Activated CD4-positive, alpha-beta T cell treated with anti-CD3 and anti-CD28 coated beads for 36 hours (primary cell): ENCODE data around the gene AQP6. TPM values are rescaled to one million over a fixed set of nuclear protein-coding genes. Genes with fewer than 3 reads are reported as not detected.

ENCODE experiments used
- ATAC-seq: fragments of 200-7000 bp; cut with Tn5 transposase; one replicate; pipeline ENCODE4 v1.10.0; 2021; ENCODE audit warnings: mild to moderate bottlenecking, moderate library complexity
- CTCF ChIA-PET: fragments of 350-600 bp; sonication (Branson Sonifier 250); formaldehyde crosslinking; loops from one replicate; lab custom pipeline; 2021; ENCODE audit warnings: antibody characterized with exemption; lab: Charles Lee
- POLR2A ChIA-PET: fragments of 350-600 bp; sonication (Branson Sonifier 250); formaldehyde crosslinking; loops from one replicate; lab custom pipeline; 2021; ENCODE audit warnings: antibody characterized with exemption, inconsistent platforms; lab: Charles Lee
- DNase-seq: peaks from one replicate; pipeline ENCODE4 v3.0.0-alpha.2; 2020
- H3K27ac Mint-ChIP-seq: one replicate; pipeline ENCODE4 v1.8.0; 2021; ENCODE audit warnings: mixed read lengths
- H3K27me3 Mint-ChIP-seq: one replicate; pipeline ENCODE4 v1.8.0; 2021; ENCODE audit warnings: mixed read lengths
- H3K36me3 Mint-ChIP-seq: one replicate; pipeline ENCODE4 v1.8.0; 2021; ENCODE audit warnings: low read depth, mixed read lengths
- H3K4me1 Mint-ChIP-seq: one replicate; pipeline ENCODE4 v1.8.0; 2021; ENCODE audit warnings: mixed read lengths
- H3K4me3 Mint-ChIP-seq: one replicate; pipeline ENCODE4 v1.8.0; 2021; ENCODE audit warnings: mild to moderate bottlenecking, moderate library complexity, mixed read lengths
- H3K9me3 Mint-ChIP-seq: one replicate; pipeline ENCODE4 v1.8.0; 2021; ENCODE audit warnings: low read depth, mixed read lengths
- intact Hi-C, 2 experiments: fragments of 100-400 bp; cut with DNase I in 1 of 2; cut with micrococcal nuclease in 1 of 2; formaldehyde crosslinking; loops; one replicate each; pipeline versions ENCODE4 v1.14.2 to v1.15.1; 2022 to 2024; cut with DNase I, micrococcal nuclease
- total RNA-seq, 2 experiments: library from RNA; stranded (reverse); gene quantifications; one replicate each; pipeline ENCODE4 v1.2.3, GENCODE V29; 2021

AQP6 gene
- total RNA-seq, 2 experiments from 2014 or later = not detected

DNA sequence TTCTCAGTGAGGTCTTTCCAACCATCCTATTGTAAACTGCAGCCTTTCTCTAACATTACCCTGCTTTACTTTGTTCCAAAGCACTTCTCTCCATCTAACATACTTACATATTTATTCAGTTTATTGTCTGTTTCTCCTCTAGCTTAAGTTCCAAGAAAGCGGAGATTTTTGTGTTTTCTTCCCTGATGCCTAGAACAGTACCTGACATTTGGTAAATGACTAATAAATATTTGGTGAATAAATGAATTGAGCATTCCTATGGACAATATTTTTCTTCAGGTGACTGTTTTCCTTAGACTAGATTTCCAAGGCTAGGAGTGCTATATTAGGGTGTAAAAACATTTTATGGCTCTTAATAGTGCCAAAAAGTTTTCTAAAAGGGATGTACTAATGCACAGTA, 50.2 kb downstream of the AQP6 start:
- POLR2A ChIA-PET = interaction anchor here (0.7 kb wide), 1 partner anchor 245 kb away, joined by 5 read pairs; no protein-coding TSS in a partner anchor
- no peak overlapping the region for H3K4me3 Mint-ChIP-seq
- intact Hi-C loops = loop anchor here (10.0 kb wide), 2 partner anchors 178 to 458 kb away; partner anchors contain the start of genes BCDIN3D (in 1 of the 2) and MCRS1 (in 1 of the 2)
- peaks cover 2% of the 10 kb centered on the region for H3K9me3 Mint-ChIP-seq
- H3K27ac Mint-ChIP-seq = no peak overlapping the region
- CTCF ChIA-PET = interaction anchor here (0.7 to 1.1 kb wide), 2 partner anchors 24 to 89 kb away, joined by 3 to 4 read pairs; partner anchors contain the start of gene COX14
- DNase-seq (no peak), ATAC-seq (no peak)
- H3K27me3 Mint-ChIP-seq = no peaks in the 10 kb centered on the region
- peaks cover 26% of the 10 kb centered on the region for H3K4me1 Mint-ChIP-seq
- H3K36me3 Mint-ChIP-seq = peaks cover 36% of the 10 kb centered on the region

DNA sequence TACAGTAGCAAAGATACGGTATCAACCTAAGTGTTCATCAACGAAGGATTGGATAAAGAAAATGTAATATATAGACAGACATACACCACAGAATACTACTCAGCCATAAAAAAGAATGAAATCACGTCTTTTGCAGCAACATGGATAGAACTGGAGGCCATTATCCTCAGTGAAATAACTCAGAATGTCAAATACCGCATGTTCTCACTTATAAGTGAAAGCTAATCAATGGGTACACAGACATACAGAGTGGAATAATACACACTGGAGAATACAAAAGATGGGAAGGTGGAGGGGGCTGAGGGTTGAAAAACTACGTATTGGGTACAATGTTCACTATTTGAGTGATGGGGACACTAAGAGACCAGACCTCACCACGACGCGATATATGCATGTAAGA, 51.5 kb downstream of the AQP6 start:
- H3K9me3 Mint-ChIP-seq = peaks cover 2% of the 10 kb centered on the region
- peaks cover 33% of the 10 kb centered on the region for H3K36me3 Mint-ChIP-seq
- H3K4me1 Mint-ChIP-seq = peaks cover 23% of the 10 kb centered on the region
- H3K4me3 Mint-ChIP-seq = peak overlapping the region; percentile 90
- no peaks in the 10 kb centered on the region for H3K27me3 Mint-ChIP-seq
- H3K27ac Mint-ChIP-seq = peak overlapping the region; percentile 95
- intact Hi-C loops = loop anchor here (2.0 to 10.0 kb wide), 3 partner anchors 179 to 459 kb away; partner anchors contain the start of genes BCDIN3D (in 1 of the 2), MCRS1 (in 1 of the 2) and PRPF40B (in 1 of the 2)
- ATAC-seq (no peak), DNase-seq (no peak)
- ChIA-PET POLR2A (interaction anchor here (2.2 kb wide), 1 partner anchor 35 kb away, joined by 5 read pairs; no protein-coding TSS in a partner anchor), CTCF (interaction anchor here (0.6 to 4.9 kb wide), 6 partner anchors 10 to 259 kb away, joined by 3 to 30 read pairs (median 6); no protein-coding TSS in a partner anchor)

GRCh38 chr12:50024805-50025186, 52.0 kb downstream of the AQP6 start:
- intact Hi-C loops = loop anchor here (1.0 to 10.0 kb wide), 12 partner anchors 32 to 701 kb away; partner anchors contain the start of genes BCDIN3D (in 2 of the 2), CERS5 (in 2 of the 2), COX14 (in 1 of the 2) and LARP4 (in 1 of the 2)
- POLR2A ChIA-PET = interaction anchor here (0.6 to 2.2 kb wide), 8 partner anchors 14 to 836 kb away, joined by 3 to 16 read pairs (median 4); partner anchors contain the start of genes SMARCD1 and TUBA1A
- ATAC-seq = peak; percentile 31

GRCh38 chr12:50025187-50026059, 52.7 kb downstream of the AQP6 start, which contains the start of gene RACGAP1:
TSS of gene RACGAP1 (minus strand) at chr12:50025494. CDS start at chr12:50016715, 8,779 bp downstream.
- CTCF ChIA-PET = interaction anchor here (0.7 to 4.9 kb wide), 15 partner anchors 11 to 87 kb away, joined by 3 to 30 read pairs (median 4); partner anchors contain the start of genes COX14 and SMARCD1
- POLR2A ChIA-PET = interaction anchor here (0.6 to 2.2 kb wide), 9 partner anchors 13 to 837 kb away, joined by 3 to 16 read pairs (median 4); partner anchors contain the start of genes COX14, SMARCD1 and TUBA1A
- H3K27ac Mint-ChIP-seq = peak within 1 kb of the TSS; percentile 95
- peaks cover 31% of the 10 kb centered on the region for H3K36me3 Mint-ChIP-seq
- DNase-seq = peak; percentile 97
- H3K27me3 Mint-ChIP-seq = no peaks in the 10 kb centered on the region
- peak; percentile 98 for ATAC-seq
- peaks cover 23% of the 10 kb centered on the region for H3K4me1 Mint-ChIP-seq
- H3K9me3 Mint-ChIP-seq = peaks cover 2% of the 10 kb centered on the region
- H3K4me3 Mint-ChIP-seq = peak within 1 kb of the TSS; percentile 90
- intact Hi-C loops = loop anchor here (1.0 to 10.0 kb wide), 12 partner anchors 31 to 702 kb away; partner anchors contain the start of genes BCDIN3D (in 2 of the 2), CERS5 (in 2 of the 2), COX14 (in 1 of the 2) and LARP4 (in 1 of the 2)

More at GRCh38 chr12:50024805-50025186, 52.0 kb downstream of the AQP6 start:
- Mint-ChIP-seq H3K9me3 (peaks cover 2% of the 10 kb centered on the region), H3K4me1 (peaks cover 23% of the 10 kb centered on the region), H3K4me3 (peak overlapping the region; percentile 90), H3K27me3 (no peaks in the 10 kb centered on the region), H3K36me3 (peaks cover 31% of the 10 kb centered on the region), H3K27ac (peak overlapping the region; percentile 95)
- CTCF ChIA-PET = interaction anchor here (0.7 to 4.9 kb wide), 11 partner anchors 10 to 158 kb away, joined by 3 to 30 read pairs (median 5); partner anchors contain the start of genes COX14 and SMARCD1
- no peak for DNase-seq

DNA sequence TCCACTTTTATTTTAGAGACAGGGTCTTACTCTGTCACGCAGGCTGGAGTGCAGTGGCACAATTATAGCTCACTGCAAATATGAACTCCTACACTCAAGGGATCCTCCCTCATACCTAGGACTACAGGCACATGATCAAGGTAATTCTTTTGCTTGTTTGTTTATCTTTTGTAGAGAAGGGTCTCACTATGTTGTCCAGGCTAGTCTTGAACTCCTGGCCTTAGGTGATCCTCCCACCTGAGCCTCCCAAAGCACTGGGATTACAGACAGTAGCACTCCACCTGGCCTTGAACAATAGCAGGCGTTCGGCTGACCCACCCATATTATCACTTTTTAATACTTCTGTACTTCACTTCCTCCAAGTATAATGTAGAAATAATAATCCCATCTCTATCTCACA, 53.9 kb downstream of the AQP6 start:
- H3K36me3 Mint-ChIP-seq = peaks cover 24% of the 10 kb centered on the region
- no peak overlapping the region for H3K4me3 Mint-ChIP-seq
- POLR2A ChIA-PET = no interaction called here
- H3K27ac Mint-ChIP-seq = no peak overlapping the region
- CTCF ChIA-PET = interaction anchor here (1.4 to 4.9 kb wide), 3 partner anchors 12 to 30 kb away, joined by 8 to 30 read pairs (median 9); no protein-coding TSS in a partner anchor
- ATAC-seq (no peak), DNase-seq (no peak)
- intact Hi-C loops = loop anchor here (10.0 kb wide), 2 partner anchors 182 to 462 kb away; partner anchors contain the start of genes BCDIN3D (in 1 of the 2) and MCRS1 (in 1 of the 2)
- peaks cover 3% of the 10 kb centered on the region for H3K27me3 Mint-ChIP-seq
- peaks cover 23% of the 10 kb centered on the region for H3K4me1 Mint-ChIP-seq
- H3K9me3 Mint-ChIP-seq = peaks cover 2% of the 10 kb centered on the region

Other genes starting within 250 kb of the AQP6 start
- 100 to 1,000 TPM; 378 to 450 TPM for gene TMBIM6, start 231.4 kb upstream of the AQP6 start, total RNA-seq
- gene NCKAP5L, start 144.5 kb upstream of the AQP6 start, total RNA-seq = 1 to 10 TPM; 4.3 to 4.5 TPM
- 1 to 10 TPM; 5.5 to 5.6 TPM for gene BCDIN3D, start 129.8 kb upstream of the AQP6 start, total RNA-seq
- gene FAIM2, start 69.0 kb upstream of the AQP6 start, total RNA-seq = under 1 TPM; 0.53 to 0.91 TPM
- gene AQP2, start 22.2 kb upstream of the AQP6 start, total RNA-seq = not detected
- gene AQP5, start 11.1 kb upstream of the AQP6 start, total RNA-seq = not detected
- 100 to 1,000 TPM in 1 of 2 experiments, 10 to 100 TPM in 1; 99.7 to 118 TPM for gene RACGAP1, start 52.5 kb downstream of the AQP6 start, total RNA-seq
- 1 to 10 TPM; 7.3 to 8.0 TPM for gene ASIC1, start 84.6 kb downstream of the AQP6 start, total RNA-seq
- 10 to 100 TPM; 51.8 to 76.6 TPM for gene SMARCD1, start 112.4 kb downstream of the AQP6 start, total RNA-seq
- under 1 TPM; 0.25 to 0.37 TPM for gene GPD1, start 131.1 kb downstream of the AQP6 start, total RNA-seq
- gene COX14, start 139.3 kb downstream of the AQP6 start, total RNA-seq = 10 to 100 TPM; 26.8 to 44.2 TPM
- gene CERS5, start 194.4 kb downstream of the AQP6 start, total RNA-seq = 10 to 100 TPM; 49.4 to 64.4 TPM